HG02970 (cell line): Measurements from ENCODE around the gene TTLL12.

Source experiments
- ATAC-seq: cut with Tn5 transposase; IDR thresholded peaks from one replicate; pipeline ENCODE4 v1.9.1; 2021; ENCODE audit warnings: mild to moderate bottlenecking, moderate library complexity, moderate number of reproducible peaks; ENCODE audit not compliant: unreplicated experiment, low FRiP score

TTLL12 gene

GRCh38 chr22:43131773-43132501 lies 55.0 kb downstream of the TTLL12 start:
- ATAC-seq: no peak

GRCh38 chr22:43129426-43130425 lies 57.2 kb downstream of the TTLL12 start:
- ATAC-seq: no peak

DNA sequence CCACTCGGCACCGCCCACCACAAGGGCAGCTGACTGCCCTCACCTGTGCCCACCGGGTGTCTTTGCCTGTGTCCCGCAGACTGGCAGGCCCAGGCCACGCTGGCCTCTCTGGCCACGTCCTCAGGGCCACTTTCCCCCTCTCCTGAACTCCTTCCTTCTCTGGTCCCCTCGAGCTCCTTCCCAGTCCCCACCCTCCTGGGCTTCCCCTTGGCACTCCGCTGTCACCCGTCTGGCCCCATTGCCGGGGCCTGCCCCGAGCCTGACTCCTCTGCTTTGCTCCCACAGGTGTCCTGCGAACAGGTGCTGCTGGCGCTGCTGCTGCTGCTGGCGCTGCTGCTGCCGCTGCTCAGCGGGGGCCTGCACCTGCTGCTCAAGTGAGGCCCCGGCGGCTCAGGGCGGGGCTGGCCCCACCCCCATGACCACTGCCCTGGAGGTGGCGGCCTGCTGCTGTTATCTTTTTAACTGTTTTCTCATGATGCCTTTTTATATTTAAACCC lies 58.0 kb downstream of the TTLL12 start:
- no peak for ATAC-seq

- ATAC-seq: no peak
Observed at GRCh38 chr22:43128116-43128515, 58.8 kb downstream of the TTLL12 start.

DNA sequence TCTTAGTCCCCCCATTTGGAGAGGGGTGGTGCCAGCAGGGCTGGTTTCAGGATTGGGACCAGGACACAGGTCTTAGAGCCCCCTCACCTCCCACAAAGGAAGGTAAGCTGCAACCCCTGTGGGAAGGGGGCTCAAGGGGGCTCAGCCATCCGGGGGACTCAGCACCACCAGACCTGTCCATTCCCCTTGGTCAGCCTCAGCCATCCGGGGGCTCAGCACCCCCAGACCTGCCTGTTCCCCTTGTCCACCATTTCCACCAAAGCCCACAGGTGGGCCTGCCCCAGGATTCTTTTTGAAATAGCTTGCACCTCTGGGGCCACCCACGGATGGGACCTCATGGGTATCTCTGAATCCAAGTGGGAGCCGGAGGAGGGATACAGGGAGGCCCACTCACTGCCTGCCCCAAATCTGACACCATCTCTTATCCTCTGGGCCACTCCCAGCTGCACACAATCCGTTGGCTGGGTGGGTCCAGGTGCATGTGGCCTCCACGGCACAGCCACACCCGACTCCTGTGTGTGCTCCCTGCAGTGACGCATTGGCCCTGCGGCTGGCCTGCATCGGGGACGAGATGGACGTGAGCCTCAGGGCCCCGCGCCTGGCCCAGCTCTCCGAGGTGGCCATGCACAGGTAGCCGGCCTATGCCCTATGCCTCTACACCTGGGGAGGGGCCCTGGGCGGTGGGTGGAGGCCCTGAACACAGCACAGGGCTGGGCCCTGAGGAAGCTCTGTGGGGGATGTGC lies 59.6 kb downstream of the TTLL12 start:
- no peak for ATAC-seq

GRCh38 chr22:43126501-43127165 lies 60.3 kb downstream of the TTLL12 start:
- ATAC-seq: no peak

DNA sequence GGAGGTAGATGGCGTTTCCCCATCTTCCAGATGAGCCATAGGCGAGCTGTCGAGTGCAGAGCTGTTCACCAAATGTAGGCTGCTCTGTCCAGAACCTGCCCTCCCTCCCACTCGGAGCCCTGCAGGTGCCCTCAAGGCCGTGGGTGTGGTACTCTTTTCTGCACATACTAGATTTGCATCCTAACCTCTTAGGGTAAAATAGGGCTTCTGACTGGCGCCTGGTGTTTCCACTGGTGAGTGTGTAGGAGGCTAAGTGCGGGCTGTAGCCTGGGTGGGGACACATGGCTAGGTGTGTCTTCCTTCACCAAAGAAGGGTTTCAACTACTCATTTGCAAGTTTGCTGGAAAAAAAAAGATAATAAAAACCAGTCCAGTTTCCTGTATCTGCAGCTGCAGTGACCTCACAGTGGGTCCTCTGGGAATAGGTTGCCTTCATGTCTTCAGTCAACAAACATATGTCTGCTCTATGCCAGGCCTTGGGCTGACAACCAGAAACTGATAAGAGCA lies 67.9 kb downstream of the TTLL12 start:
- ATAC-seq: no peak

DNA sequence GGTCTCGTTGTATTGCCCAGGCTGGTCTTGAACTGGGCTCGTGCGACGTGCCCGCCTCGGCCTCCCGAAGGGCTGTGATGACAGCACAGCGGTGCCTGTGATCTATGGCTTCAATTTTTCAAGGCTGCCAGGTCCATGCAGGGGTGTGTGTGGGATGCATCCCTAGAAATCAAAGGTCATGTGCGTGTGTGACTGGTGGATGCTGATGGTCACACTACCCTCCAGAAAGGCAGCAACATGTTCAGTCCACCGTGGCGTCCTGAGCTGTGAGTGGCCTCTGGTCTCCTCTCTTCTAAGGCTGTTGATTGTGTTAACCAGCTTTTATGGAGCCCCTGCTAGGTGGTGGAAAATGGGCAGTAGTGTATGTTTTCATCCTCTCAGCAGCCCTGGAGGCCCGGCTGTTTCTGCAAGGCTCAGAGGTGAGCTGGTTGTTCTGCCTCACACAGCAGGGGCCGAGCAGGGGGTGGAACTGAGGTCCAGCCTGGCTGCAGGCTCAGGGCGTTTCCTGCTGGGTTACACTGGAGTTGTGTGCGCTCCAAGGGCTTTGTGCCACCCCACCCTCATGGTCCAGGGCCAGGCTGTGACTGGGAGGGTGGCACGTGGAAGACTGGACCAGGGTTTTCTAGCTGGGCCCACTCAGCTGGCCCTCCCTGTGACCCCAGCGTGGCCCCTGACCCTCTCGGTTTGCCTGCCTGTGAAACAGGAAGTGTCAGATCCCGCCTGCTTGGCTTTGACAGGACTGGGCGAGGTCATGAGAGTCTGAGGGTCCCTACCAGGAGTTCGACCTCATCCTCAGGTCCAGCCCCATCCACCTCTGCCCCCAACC lies 68.7 kb downstream of the TTLL12 start:
- no peak for ATAC-seq

- no peak for ATAC-seq
Observed at GRCh38 chr22:43116932-43117331, 70.0 kb downstream of the TTLL12 start.
